Measurements from ENCODE around the gene UGT1A3. TPM values are rescaled to one million over a fixed set of nuclear protein-coding genes. Genes with fewer than 3 reads are reported as not detected.

UGT1A3 gene
- total RNA-seq, 1 experiment from 2014 or later = 5.9 TPM

- intact Hi-C loops (cut with micrococcal nuclease; ENCODE audit: unreplicated experiment) = no loop called here
- CTCF ChIA-PET = no interaction called here
- Mint-ChIP-seq H3K36me3 (ENCODE audit: insufficient read depth, unreplicated experiment) (no peaks in the 10 kb centered on the region), H3K27me3 (ENCODE audit: unreplicated experiment) (peaks cover 28% of the 10 kb centered on the region), H3K4me1 (ENCODE audit: low read depth, unreplicated experiment) (no peaks in the 10 kb centered on the region), H3K27ac (ENCODE audit: unreplicated experiment) (no peak overlapping the region), H3K4me3 (ENCODE audit: low read depth, unreplicated experiment) (no peak overlapping the region), H3K9me3 (ENCODE audit: low read depth, unreplicated experiment) (no peaks in the 10 kb centered on the region)
- DNase-seq = no peak
- no peak for TF ChIP-seq CTCF (IDR thresholded peaks at IDR 0.05; ENCODE audit: unreplicated experiment)
- no TSS peak for BruUV-seq (replicated peaks)
Observed at GRCh38 chr2:233811732-233812131, 82.9 kb downstream of the UGT1A3 start.

- Mint-ChIP-seq H3K27ac (ENCODE audit: unreplicated experiment) (no peak overlapping the region), H3K4me3 (ENCODE audit: low read depth, unreplicated experiment) (no peak overlapping the region), H3K27me3 (ENCODE audit: unreplicated experiment) (peaks cover 28% of the 10 kb centered on the region), H3K4me1 (ENCODE audit: low read depth, unreplicated experiment) (no peaks in the 10 kb centered on the region), H3K36me3 (ENCODE audit: insufficient read depth, unreplicated experiment) (peaks cover 5% of the 10 kb centered on the region), H3K9me3 (ENCODE audit: low read depth, unreplicated experiment) (no peaks in the 10 kb centered on the region)
- TF ChIP-seq CTCF (IDR thresholded peaks at IDR 0.05; ENCODE audit: unreplicated experiment) = no peak
- CTCF ChIA-PET = no interaction called here
- no peak for DNase-seq
- no TSS peak for BruUV-seq (replicated peaks)
- intact Hi-C loops (cut with micrococcal nuclease; ENCODE audit: unreplicated experiment) = no loop called here
Observed at GRCh38 chr2:233813236-233814055, 84.6 kb downstream of the UGT1A3 start.

- H3K27ac Mint-ChIP-seq (ENCODE audit: unreplicated experiment) = no peak overlapping the region
- no peaks in the 10 kb centered on the region for H3K4me1 Mint-ChIP-seq (ENCODE audit: low read depth, unreplicated experiment)
- intact Hi-C loops (cut with micrococcal nuclease; ENCODE audit: unreplicated experiment) = no loop called here
- H3K4me3 Mint-ChIP-seq (ENCODE audit: low read depth, unreplicated experiment) = no peak overlapping the region
- CTCF ChIA-PET = interaction anchor here (1.5 kb wide), 1 partner anchor 15 kb away, joined by 3 read pairs; no protein-coding TSS in a partner anchor
- DNase-seq = peak; percentile 20
- no peaks in the 10 kb centered on the region for H3K9me3 Mint-ChIP-seq (ENCODE audit: low read depth, unreplicated experiment)
- peaks cover 24% of the 10 kb centered on the region for H3K27me3 Mint-ChIP-seq (ENCODE audit: unreplicated experiment)
- H3K36me3 Mint-ChIP-seq (ENCODE audit: insufficient read depth, unreplicated experiment) = peaks cover 5% of the 10 kb centered on the region
- no TSS peak for BruUV-seq (replicated peaks)
- TF ChIP-seq CTCF (IDR thresholded peaks at IDR 0.05; ENCODE audit: unreplicated experiment) = no peak
Observed at GRCh38 chr2:233814056-233814835, 85.4 kb downstream of the UGT1A3 start.

- H3K36me3 Mint-ChIP-seq (ENCODE audit: insufficient read depth, unreplicated experiment) = peaks cover 5% of the 10 kb centered on the region
- no peak overlapping the region for H3K4me3 Mint-ChIP-seq (ENCODE audit: low read depth, unreplicated experiment)
- no peak for TF ChIP-seq CTCF (IDR thresholded peaks at IDR 0.05; ENCODE audit: unreplicated experiment)
- H3K27me3 Mint-ChIP-seq (ENCODE audit: unreplicated experiment) = peaks cover 20% of the 10 kb centered on the region
- intact Hi-C loops (cut with micrococcal nuclease; ENCODE audit: unreplicated experiment) = no loop called here
- DNase-seq = no peak
- no peaks in the 10 kb centered on the region for H3K9me3 Mint-ChIP-seq (ENCODE audit: low read depth, unreplicated experiment)
- H3K4me1 Mint-ChIP-seq (ENCODE audit: low read depth, unreplicated experiment) = no peaks in the 10 kb centered on the region
- no peak overlapping the region for H3K27ac Mint-ChIP-seq (ENCODE audit: unreplicated experiment)
- CTCF ChIA-PET = no interaction called here
- no TSS peak for BruUV-seq (replicated peaks)
Observed at GRCh38 chr2:233815861-233816260, 87.0 kb downstream of the UGT1A3 start.

Measured in Calu3 (cell line).